Memory B cell (primary cell): ENCODE results near the gene TRAPPC2L.

Source experiments
- ATAC-seq: fragments of 150-1000 bp; cut with Tn5 transposase; 2 replicates; pipeline ENCODE4 v1.10.0; 2021; ENCODE audit warnings: low read depth, mild to moderate bottlenecking, moderate library complexity
- DNase-seq, 2 donors: peaks; one replicate each; pipeline ENCODE4 v3.0.0; 2022; ENCODE audit warnings: low spot score in 2 of 2
- H3K27ac Mint-ChIP-seq: one replicate; pipeline ENCODE4 v1.8.0; 2022; ENCODE audit warnings: mild to moderate bottlenecking, moderate library complexity, mixed read lengths
- H3K27me3 Mint-ChIP-seq: one replicate; pipeline ENCODE4 v1.8.0; 2022; ENCODE audit warnings: mixed read lengths
- H3K36me3 Mint-ChIP-seq: one replicate; pipeline ENCODE4 v1.8.0; 2022; ENCODE audit warnings: mild to moderate bottlenecking, mixed read lengths
- H3K4me1 Mint-ChIP-seq: one replicate; pipeline ENCODE4 v1.8.0; 2022; ENCODE audit warnings: mixed read lengths
- H3K4me3 Mint-ChIP-seq: one replicate; pipeline ENCODE4 v1.8.0; 2022; ENCODE audit warnings: mild to moderate bottlenecking, moderate library complexity, mixed read lengths
- H3K9me3 Mint-ChIP-seq: one replicate; pipeline ENCODE4 v1.8.0; 2022; ENCODE audit warnings: mixed read lengths

TRAPPC2L gene

DNA sequence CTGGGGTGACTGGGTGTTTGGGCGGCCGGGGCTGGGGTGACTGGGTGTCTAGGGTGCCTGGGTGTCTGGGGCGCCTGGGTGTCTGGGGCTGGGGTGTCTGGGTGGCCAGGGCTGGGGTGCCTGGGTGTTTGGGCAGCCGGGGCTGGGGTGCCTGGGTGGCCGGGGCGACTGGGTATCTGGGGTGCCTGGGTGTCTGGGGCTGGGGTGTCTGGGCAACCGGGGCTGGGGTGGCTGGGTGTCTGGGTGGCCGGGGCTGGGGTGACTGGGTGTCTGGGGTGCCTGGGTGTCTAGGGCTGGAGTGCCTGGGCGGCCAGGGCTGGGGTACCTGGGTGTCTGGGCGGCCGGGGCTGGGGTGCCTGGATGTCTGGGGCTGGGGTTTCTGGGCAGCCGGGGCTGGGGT, 31.8 kb upstream of the TRAPPC2L start:
- no peak for ATAC-seq
- Mint-ChIP-seq H3K4me1 (no peaks in the 10 kb centered on the region), H3K4me3 (no peak overlapping the region), H3K27ac (no peak overlapping the region), H3K27me3 (no peaks in the 10 kb centered on the region), H3K36me3 (peaks cover 7% of the 10 kb centered on the region), H3K9me3 (no peaks in the 10 kb centered on the region)
- no peak for DNase-seq

DNA sequence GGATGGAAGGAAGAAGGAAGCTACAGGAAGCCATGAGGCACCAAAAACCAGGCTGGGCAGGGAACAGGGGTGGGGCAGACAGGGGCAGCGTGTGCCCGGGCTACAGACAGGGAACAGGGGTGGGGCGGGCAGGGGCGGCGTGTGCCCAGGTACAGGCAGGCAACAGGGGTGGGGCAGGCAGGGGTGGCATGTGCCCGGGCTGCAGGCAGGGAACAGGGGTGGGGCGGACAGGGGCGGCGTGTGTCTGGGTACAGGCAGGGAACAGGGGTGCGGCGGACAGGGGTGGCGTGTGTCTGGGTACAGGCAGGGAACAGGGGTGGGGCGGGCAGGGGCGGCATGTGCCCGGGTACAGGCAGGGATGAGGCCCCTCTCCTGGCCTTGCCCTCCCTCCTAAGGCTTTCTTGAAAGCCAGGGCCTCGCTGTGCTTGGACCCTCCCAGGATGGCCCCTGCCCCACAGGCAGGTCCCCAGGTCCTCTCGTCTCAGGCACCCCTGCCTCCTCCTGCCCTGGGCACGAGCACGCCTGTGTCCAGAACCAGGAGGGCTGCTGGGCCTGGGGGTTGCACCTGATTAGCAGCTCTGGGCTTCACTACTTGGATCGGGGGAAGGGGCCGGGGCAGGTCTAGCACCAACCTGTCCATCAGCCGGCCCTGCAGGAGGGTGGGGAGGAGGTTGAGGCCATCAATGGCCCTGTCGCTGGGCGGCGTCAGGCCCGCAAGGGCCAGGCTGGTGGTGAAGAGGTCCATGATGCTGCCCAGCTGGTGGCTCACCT, 30.7 kb upstream of the TRAPPC2L start:
- H3K4me3 Mint-ChIP-seq = no peak overlapping the region
- no peaks in the 10 kb centered on the region for H3K9me3 Mint-ChIP-seq
- H3K4me1 Mint-ChIP-seq = no peaks in the 10 kb centered on the region
- no peaks in the 10 kb centered on the region for H3K27me3 Mint-ChIP-seq
- H3K27ac Mint-ChIP-seq = no peak overlapping the region
- peaks cover 7% of the 10 kb centered on the region for H3K36me3 Mint-ChIP-seq
- DNase-seq = no peak
- no peak for ATAC-seq

DNA sequence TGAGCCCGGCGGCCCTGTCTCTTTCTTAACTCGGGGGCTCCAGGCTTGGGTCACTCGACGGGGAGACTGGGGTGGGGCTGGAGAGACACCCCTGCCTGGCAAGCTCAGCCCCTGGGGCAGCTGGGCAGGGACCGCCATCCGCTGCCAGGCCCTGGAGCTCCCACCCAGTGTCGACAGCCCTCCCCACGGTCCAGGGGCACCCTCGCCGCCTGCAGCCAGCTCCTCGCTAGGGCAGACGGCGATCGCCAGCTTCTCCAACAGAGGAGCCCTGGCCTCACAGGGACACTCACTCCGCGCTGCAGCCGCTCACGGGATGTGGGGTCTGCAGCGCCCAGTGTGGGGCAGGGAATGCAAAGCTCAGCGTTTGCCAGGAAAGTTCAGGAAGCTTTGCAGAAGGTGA, 29.2 kb upstream of the TRAPPC2L start:
- DNase-seq (no peak), ATAC-seq (no peak)
- Mint-ChIP-seq H3K36me3 (peaks cover 7% of the 10 kb centered on the region), H3K9me3 (no peaks in the 10 kb centered on the region), H3K27me3 (no peaks in the 10 kb centered on the region), H3K27ac (no peak overlapping the region), H3K4me3 (no peak overlapping the region), H3K4me1 (no peaks in the 10 kb centered on the region)

DNA sequence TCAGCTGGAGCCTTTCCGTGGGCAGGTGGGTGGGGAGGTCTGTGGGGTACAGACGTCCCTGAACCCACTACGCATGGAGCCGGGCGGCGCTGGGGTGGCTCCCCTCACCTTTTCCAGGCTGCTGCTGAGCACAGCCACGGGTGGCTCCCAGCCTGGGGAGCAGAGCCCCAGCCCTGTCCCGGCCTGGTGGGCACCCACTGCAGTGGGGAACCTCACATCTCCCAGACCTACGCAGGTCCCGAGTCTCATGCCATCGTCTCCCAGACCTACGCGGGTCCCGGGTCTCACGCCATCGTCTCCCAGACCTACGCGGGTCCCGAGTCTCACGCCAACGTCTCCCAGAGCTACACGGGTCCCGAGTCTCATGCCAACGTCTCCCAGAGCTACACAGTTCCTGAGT, 28.2 kb upstream of the TRAPPC2L start:
- Mint-ChIP-seq H3K36me3 (peaks cover 5% of the 10 kb centered on the region), H3K27me3 (no peaks in the 10 kb centered on the region), H3K27ac (no peak overlapping the region), H3K4me1 (no peaks in the 10 kb centered on the region), H3K9me3 (no peaks in the 10 kb centered on the region), H3K4me3 (no peak overlapping the region)
- DNase-seq (no peak), ATAC-seq (no peak)

DNA sequence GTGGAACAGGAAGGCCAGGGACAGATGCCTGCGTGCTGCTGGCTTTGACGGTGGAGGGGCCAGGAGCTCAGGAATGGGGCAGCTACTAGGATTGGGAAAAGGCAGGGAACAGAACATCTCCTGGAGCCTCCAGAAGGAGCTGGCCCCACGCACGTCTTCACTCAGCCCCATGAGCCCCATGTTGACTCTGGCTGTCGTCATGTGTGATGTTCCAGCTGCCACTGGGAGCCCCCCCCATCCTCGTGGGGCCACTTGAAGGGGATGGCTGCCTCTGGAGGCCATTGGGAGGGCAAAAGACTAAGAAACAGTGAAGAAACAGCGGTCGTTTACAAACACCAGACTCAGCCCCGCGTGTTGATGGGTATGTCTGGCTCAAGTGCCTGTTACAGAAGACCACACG, 26.7 kb upstream of the TRAPPC2L start:
- Mint-ChIP-seq H3K4me1 (no peaks in the 10 kb centered on the region), H3K9me3 (no peaks in the 10 kb centered on the region)

DNA sequence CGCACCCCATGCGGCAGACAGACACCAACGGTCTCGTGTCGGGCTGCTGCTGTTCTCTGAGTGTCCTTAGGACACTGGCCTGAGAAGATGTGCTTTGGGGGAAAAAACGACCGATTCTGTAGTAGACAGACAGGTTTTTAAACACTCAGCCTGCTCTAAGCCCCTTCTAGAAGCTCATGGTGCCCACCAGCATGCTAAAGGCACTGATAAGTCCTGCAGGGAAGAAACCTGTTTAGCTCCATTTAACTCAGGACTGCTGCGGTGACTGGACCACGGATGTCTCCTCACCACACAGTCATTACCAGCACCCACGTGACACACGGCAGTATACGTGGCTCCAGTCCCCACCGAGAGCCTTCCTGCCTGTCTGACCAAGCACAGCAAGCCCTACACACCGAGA, 26.1 kb upstream of the TRAPPC2L start:
- Mint-ChIP-seq H3K9me3 (no peaks in the 10 kb centered on the region), H3K27me3 (no peaks in the 10 kb centered on the region), H3K27ac (no peak overlapping the region), H3K36me3 (peaks cover 6% of the 10 kb centered on the region), H3K4me1 (no peaks in the 10 kb centered on the region), H3K4me3 (no peak overlapping the region)
- DNase-seq (no peak), ATAC-seq (no peak)

More for the DNA sequence above, 26.7 kb upstream of the TRAPPC2L start:
- Mint-ChIP-seq H3K36me3 (peaks cover 6% of the 10 kb centered on the region), H3K4me3 (no peak overlapping the region), H3K27ac (no peak overlapping the region), H3K27me3 (no peaks in the 10 kb centered on the region)
- DNase-seq = no peak
- no peak for ATAC-seq

DNA sequence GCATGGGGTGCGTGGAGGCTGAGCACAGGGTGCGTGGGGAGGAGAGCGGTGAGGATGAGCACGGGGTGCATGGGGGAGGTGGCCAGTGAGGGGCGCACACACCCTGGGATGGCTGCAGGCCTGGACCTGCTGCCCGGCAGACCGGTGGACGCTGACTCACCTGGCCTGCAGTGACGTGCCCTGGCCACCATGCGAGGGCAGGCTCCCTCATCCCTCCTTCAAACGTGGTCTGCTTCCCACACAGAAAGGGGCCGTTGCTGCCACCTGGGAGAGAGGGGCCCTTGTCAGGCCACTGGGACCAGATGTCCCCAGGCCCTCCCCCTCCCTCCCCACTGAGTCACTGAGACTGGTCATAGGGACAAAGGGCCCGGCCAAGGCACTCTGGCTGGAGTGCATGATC, 25.1 kb upstream of the TRAPPC2L start:
- no peak for DNase-seq
- H3K4me3 Mint-ChIP-seq = no peak overlapping the region
- H3K27me3 Mint-ChIP-seq = no peaks in the 10 kb centered on the region
- H3K4me1 Mint-ChIP-seq = no peaks in the 10 kb centered on the region
- H3K36me3 Mint-ChIP-seq = peaks cover 4% of the 10 kb centered on the region
- ATAC-seq = no peak
- no peak overlapping the region for H3K27ac Mint-ChIP-seq
- H3K9me3 Mint-ChIP-seq = no peaks in the 10 kb centered on the region

DNA sequence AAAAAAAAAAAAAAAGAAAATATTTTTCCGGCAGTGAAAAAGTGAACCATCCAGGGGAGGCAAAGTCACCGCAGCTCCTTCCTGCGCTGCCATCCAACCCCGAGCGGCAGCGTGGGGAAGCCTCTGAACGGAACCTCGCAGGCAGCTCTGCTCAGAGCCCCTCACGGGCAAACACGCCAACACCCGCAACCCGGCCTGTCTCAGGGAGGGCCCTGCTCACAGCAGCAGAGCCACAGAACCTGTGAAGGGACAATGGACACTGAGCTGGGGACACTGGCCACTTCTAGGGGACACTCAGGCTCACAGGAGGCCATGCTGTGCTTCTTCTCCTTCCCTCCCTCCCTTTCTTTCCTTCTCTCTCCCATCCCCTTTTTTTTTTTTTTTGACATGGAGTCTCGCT, 23.8 kb upstream of the TRAPPC2L start:
- Mint-ChIP-seq H3K27ac (no peak overlapping the region), H3K27me3 (no peaks in the 10 kb centered on the region), H3K9me3 (no peaks in the 10 kb centered on the region), H3K4me3 (no peak overlapping the region), H3K4me1 (no peaks in the 10 kb centered on the region), H3K36me3 (peaks cover 4% of the 10 kb centered on the region)
- no peak for DNase-seq
- ATAC-seq = no peak

DNA sequence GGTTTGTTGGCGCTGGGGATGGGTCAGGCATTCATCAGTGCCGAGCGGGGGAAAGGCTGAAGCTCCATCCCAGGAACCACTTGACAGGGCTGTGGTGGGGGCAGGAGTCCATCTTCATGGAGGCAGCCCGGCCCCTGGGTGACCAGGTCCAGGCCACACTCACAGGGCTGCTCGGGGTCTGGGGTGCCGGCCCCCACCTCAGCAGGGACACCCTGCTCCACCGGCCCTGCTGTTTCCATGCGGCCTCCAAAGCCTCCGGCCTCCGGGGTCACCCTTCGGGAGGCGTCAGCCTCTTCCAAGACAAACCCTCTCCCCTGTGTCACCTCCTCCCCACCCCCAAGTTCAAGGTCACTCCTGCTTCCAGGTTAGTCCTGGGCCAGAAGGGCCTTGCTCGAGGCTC, 22.3 kb upstream of the TRAPPC2L start:
- Mint-ChIP-seq H3K9me3 (no peaks in the 10 kb centered on the region), H3K4me1 (no peaks in the 10 kb centered on the region), H3K27ac (no peak overlapping the region), H3K27me3 (no peaks in the 10 kb centered on the region), H3K36me3 (peaks cover 1% of the 10 kb centered on the region), H3K4me3 (no peak overlapping the region)
- no peak for ATAC-seq
- DNase-seq = no peak

DNA sequence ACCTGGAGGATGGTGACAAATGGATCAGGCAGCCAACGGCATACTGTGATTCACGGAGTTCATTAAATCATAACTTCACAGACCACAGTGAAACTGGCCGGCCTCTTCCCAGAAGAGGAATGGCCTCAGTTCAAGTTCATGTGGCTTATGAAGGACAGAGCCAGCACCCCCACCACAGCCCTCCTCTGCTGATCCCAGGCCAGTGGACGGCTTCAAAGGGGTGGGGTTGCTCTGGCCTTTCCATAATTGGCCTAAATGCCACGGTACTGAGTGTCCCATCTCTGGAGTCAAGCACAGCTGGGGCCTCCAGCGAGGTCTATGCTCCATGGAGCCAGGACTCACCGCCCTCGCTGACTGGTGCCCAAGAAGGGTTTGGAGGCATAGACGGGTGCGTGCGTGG, 21.5 kb upstream of the TRAPPC2L start:
- ATAC-seq = no peak
- no peak overlapping the region for H3K4me3 Mint-ChIP-seq

DNA sequence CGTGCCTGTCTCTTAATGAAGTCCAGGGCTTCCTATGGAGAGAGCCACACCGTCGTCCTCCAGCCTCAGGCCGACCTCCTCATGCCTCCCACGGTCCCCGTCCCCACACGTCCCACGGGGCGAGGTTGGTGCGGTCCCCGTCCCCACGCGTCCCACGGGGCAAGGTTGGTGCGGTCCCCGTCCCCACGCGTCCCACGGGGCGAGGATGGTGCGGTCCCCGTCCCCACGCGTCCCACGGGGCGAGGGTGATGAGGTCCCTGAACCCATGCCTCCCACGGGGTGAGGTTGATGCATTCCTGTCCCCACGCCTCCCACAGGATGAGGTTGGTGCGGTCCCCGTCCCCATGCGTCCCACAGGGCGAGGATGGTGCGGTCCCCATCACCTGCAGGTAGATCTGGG, 21.1 kb upstream of the TRAPPC2L start:
- H3K27me3 Mint-ChIP-seq = no peaks in the 10 kb centered on the region
- H3K36me3 Mint-ChIP-seq = peaks cover 6% of the 10 kb centered on the region
- H3K27ac Mint-ChIP-seq = no peak overlapping the region
- no peak for DNase-seq
- no peaks in the 10 kb centered on the region for H3K9me3 Mint-ChIP-seq
- H3K4me1 Mint-ChIP-seq = no peaks in the 10 kb centered on the region
- ATAC-seq = no peak
- no peak overlapping the region for H3K4me3 Mint-ChIP-seq

More for the DNA sequence above, 21.5 kb upstream of the TRAPPC2L start:
- H3K4me1 Mint-ChIP-seq = no peaks in the 10 kb centered on the region
- no peaks in the 10 kb centered on the region for H3K27me3 Mint-ChIP-seq
- no peak for DNase-seq
- H3K36me3 Mint-ChIP-seq = peaks cover 6% of the 10 kb centered on the region
- no peaks in the 10 kb centered on the region for H3K9me3 Mint-ChIP-seq
- H3K27ac Mint-ChIP-seq = no peak overlapping the region

DNA sequence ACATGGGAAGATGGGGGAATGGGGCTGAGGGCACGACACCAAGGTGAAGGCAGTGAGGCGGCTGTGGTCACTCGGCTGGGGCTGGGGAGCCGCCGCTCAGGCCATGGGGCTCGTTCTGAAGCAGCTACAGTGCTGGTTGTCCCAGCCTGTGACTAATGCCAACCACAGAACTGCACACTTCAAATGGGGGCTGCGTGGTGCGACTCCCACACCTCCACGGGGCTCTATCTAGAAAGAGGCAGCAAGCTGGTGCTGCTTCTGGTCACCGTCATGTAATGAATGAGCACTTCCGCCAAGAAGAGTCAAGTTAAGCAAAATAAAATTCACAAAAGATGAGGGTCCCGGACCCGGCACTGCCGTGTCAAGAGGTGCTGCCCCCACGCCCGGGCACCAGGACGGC, 20.1 kb upstream of the TRAPPC2L start:
- Mint-ChIP-seq H3K27ac (no peak overlapping the region), H3K4me1 (no peaks in the 10 kb centered on the region), H3K9me3 (no peaks in the 10 kb centered on the region), H3K4me3 (no peak overlapping the region), H3K36me3 (peaks cover 6% of the 10 kb centered on the region), H3K27me3 (no peaks in the 10 kb centered on the region)
- DNase-seq = no peak
- ATAC-seq = no peak

DNA sequence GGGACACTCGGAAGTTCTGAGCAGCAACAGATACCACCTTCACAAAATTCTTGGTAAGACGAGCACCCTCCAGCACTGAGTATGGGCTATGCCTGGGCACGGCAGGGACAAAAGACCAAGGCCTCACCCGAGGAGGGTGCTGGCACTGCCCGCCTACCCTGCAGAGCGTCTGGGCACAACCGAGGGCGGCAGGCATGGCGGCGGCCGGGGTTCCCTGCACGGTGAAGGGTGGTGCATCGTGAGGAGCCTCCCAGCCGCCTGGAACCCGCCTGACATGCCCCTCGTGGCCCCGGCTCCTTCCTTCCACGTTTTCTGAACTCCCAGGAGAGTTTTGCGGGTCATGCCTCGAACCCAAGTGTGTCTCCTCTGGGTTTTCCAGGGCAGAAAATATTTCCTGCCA, 19.1 kb upstream of the TRAPPC2L start:
- H3K4me3 Mint-ChIP-seq = no peak overlapping the region
- no peak overlapping the region for H3K27ac Mint-ChIP-seq
- ATAC-seq (no peak), DNase-seq (no peak)
- H3K27me3 Mint-ChIP-seq = no peaks in the 10 kb centered on the region
- H3K9me3 Mint-ChIP-seq = no peaks in the 10 kb centered on the region
- H3K4me1 Mint-ChIP-seq = peaks cover 5% of the 10 kb centered on the region
- H3K36me3 Mint-ChIP-seq = peaks cover 6% of the 10 kb centered on the region

DNA sequence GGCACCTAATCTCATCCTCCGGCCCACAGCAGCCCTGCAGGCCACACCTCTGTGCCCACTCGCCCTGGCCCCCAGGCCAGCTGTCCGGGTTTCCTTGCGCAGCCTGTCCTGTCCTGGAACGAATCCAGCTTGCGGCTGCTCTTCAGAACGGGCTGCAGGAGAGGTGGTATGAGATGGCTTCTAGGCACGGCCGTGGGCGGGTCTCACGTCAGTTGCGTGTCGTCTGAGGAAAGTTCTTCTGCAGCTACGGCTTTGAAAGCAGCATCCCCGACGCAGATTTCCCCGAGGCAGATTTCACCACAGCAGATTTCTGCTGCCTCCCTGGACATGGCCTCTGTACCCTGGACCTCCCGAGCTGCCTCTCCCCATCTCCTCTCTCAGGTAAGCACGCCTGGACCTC, 18.4 kb upstream of the TRAPPC2L start:
- Mint-ChIP-seq H3K27me3 (no peaks in the 10 kb centered on the region), H3K36me3 (peaks cover 9% of the 10 kb centered on the region), H3K4me1 (peaks cover 7% of the 10 kb centered on the region)

DNA sequence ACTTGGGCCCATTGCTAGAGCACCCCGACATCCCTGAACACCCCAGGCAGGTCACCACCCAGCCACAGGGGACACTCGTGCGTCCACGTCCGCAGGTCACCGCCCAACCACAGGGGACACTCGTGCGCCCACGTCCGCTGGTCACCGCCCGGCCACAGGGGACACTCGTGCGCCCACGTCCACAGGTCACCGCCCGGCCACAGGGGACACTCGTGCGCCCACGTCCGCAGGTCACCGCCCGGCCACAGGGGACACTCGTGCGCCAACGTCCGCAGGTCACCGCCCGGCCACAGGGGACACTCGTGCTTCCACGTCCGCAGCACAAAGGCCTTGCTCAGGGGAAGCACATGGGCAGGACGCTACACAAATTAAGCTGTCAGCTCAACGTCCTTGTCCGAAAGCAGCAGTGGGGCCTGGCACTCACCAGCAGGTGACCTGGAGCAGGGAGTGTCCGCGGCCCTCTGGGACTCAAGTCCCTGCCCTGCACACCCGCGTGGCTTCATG, 17.8 kb upstream of the TRAPPC2L start:
- H3K9me3 Mint-ChIP-seq = no peaks in the 10 kb centered on the region
- H3K27me3 Mint-ChIP-seq = no peaks in the 10 kb centered on the region
- peaks cover 9% of the 10 kb centered on the region for H3K36me3 Mint-ChIP-seq
- ATAC-seq = no peak
- H3K4me1 Mint-ChIP-seq = peaks cover 7% of the 10 kb centered on the region
- H3K4me3 Mint-ChIP-seq = no peak overlapping the region
- no peak for DNase-seq
- no peak overlapping the region for H3K27ac Mint-ChIP-seq

More for the DNA sequence above, 18.4 kb upstream of the TRAPPC2L start:
- ATAC-seq = no peak
- Mint-ChIP-seq H3K4me3 (no peak overlapping the region), H3K27ac (no peak overlapping the region), H3K9me3 (no peaks in the 10 kb centered on the region)
- no peak for DNase-seq
